Measurements from ENCODE around the gene VPS16. TPM values are rescaled to one million over a fixed set of nuclear protein-coding genes. Genes with fewer than 3 reads are reported as not detected.

The VPS16 gene
- total RNA-seq: 30.0 TPM

- Histone ChIP-seq H3K9me3 (no peaks in the 10 kb centered on the region), H3K27ac (peak within 1 kb of the TSS; percentile 93), H3K36me3 (peaks cover 0 to 15% of the 10 kb centered on the region in 2 donors), H3K27me3 (no peaks in the 10 kb centered on the region), H3K4me1 (peaks cover 35% of the 10 kb centered on the region), H3K4me3 (peak within 1 kb of the TSS; percentile 81 to 88)
- DNase-seq (ENCODE audit: extremely low spot score in 2 of 2): peak in 1 of 2 donors; percentile 84
- intact Hi-C loops (cut with DNase I): no loop called here
- TF ChIP-seq POLR2A (IDR thresholded peaks at IDR 0.05) (peak in 1 of 2 donors; percentile 40), POLR2AphosphoS5 (IDR thresholded peaks at IDR 0.05; ENCODE audit: insufficient read depth in 1 of 2, low read depth in 1 of 2) (peak; percentile 37 to 88)
- TF ChIP-seq, protein P1, sequence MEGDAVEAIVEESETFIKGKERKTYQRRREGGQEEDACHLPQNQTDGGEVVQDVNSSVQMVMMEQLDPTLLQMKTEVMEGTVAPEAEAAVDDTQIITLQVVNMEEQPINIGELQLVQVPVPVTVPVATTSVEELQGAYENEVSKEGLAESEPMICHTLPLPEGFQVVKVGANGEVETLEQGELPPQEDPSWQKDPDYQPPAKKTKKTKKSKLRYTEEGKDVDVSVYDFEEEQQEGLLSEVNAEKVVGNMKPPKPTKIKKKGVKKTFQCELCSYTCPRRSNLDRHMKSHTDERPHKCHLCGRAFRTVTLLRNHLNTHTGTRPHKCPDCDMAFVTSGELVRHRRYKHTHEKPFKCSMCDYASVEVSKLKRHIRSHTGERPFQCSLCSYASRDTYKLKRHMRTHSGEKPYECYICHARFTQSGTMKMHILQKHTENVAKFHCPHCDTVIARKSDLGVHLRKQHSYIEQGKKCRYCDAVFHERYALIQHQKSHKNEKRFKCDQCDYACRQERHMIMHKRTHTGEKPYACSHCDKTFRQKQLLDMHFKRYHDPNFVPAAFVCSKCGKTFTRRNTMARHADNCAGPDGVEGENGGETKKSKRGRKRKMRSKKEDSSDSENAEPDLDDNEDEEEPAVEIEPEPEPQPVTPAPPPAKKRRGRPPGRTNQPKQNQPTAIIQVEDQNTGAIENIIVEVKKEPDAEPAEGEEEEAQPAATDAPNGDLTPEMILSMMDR (IDR thresholded peaks at IDR 0.05): no peak
Measured at GRCh38 chr20:2840138-2840966, at the start of gene VPS16, which contains the start of gene PCED1A. Gene VPS16, plus strand, starts transcription at chr20:2840745. Its CDS starts 30 bp downstream, at chr20:2840775. Gene PCED1A, minus strand, starts transcription at chr20:2840655. Its CDS starts 743 bp downstream, at chr20:2839912.

DNA sequence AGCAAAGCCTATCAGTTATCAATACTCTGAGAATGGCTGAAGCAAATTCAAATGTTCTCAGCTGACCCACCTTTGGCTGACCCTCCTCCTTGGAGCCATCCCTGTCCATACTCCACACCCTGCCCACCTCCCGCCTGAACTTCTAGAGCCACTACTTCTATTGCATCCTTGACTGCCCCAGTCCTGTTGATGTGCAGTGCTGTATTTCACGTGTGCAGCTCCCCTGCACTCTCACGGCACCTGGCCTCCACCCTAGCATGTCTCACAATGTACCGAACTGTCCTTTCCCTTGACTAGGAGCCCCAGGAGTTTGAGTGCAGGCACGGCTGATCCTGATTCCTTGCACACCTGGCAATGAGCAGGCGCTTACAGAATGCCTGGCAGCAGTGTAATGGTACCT is 47.1 kb upstream of the VPS16 start:
- no peak overlapping the region for H3K27ac ChIP-seq
- H3K4me3 ChIP-seq: no peak overlapping the region
- H3K4me1 ChIP-seq: peaks cover 2% of the 10 kb centered on the region
- intact Hi-C loops (cut with DNase I): no loop called here
- H3K36me3 ChIP-seq: no peaks in the 10 kb centered on the region
- no peaks in the 10 kb centered on the region for H3K9me3 ChIP-seq
- DNase-seq (ENCODE audit: extremely low spot score in 2 of 2): no peak
- H3K27me3 ChIP-seq: no peaks in the 10 kb centered on the region
- TF ChIP-seq POLR2A (IDR thresholded peaks at IDR 0.05) (no peak), POLR2AphosphoS5 (IDR thresholded peaks at IDR 0.05; ENCODE audit: insufficient read depth in 1 of 2, low read depth in 1 of 2) (no peak)
- TF ChIP-seq, protein P1 (IDR thresholded peaks at IDR 0.05): no peak

DNA sequence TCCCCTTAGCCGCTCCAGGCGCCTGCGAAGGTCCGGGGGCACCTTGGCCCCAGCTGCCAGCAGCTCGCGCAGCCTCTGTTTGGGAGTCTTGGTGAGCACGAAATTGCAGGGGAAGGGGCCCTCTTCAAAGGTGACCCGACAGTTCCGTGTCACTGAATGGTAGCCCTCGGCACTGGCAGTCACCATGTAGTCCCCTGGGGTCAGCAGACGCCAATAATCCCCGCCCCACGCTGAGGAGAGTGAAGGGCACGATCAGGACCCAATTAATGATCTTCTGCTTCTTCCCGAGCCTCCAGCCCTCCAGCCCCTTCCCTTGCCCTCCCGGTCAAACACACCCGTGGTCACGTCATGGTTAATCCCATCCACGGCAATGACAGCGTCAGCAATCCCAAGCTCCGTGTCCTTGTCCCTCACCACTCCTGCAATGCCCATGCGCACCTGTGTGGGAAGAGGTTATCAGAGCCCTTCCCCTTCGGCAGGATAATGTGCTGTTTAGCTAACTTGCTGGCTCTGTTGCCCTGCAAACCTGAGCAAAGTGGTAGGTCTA is 46.3 kb upstream of the VPS16 start:
- H3K9me3 ChIP-seq: no peaks in the 10 kb centered on the region
- DNase-seq (ENCODE audit: extremely low spot score in 2 of 2): no peak
- peaks cover 10% of the 10 kb centered on the region for H3K4me1 ChIP-seq
- no peak overlapping the region for H3K27ac ChIP-seq
- H3K36me3 ChIP-seq: no peaks in the 10 kb centered on the region
- H3K27me3 ChIP-seq: no peaks in the 10 kb centered on the region
- intact Hi-C loops (cut with DNase I): no loop called here
- H3K4me3 ChIP-seq: no peak overlapping the region
- no peak for TF ChIP-seq POLR2A (IDR thresholded peaks at IDR 0.05)
- no peak for TF ChIP-seq POLR2AphosphoS5 (IDR thresholded peaks at IDR 0.05; ENCODE audit: insufficient read depth in 1 of 2, low read depth in 1 of 2)
- TF ChIP-seq, protein P1 (IDR thresholded peaks at IDR 0.05): no peak

- Histone ChIP-seq H3K27ac (no peak overlapping the region), H3K27me3 (no peaks in the 10 kb centered on the region), H3K4me3 (no peak overlapping the region), H3K36me3 (no peaks in the 10 kb centered on the region), H3K9me3 (no peaks in the 10 kb centered on the region), H3K4me1 (peaks cover 16% of the 10 kb centered on the region)
- no peak for DNase-seq (ENCODE audit: extremely low spot score in 2 of 2)
- TF ChIP-seq, protein P1 (IDR thresholded peaks at IDR 0.05): no peak
- TF ChIP-seq POLR2AphosphoS5 (IDR thresholded peaks at IDR 0.05; ENCODE audit: insufficient read depth in 1 of 2, low read depth in 1 of 2): no peak
- intact Hi-C loops (cut with DNase I): no loop called here
Measured at GRCh38 chr20:2794866-2795447, 45.6 kb upstream of the VPS16 start.
